K562 (cell line): Measurements from ENCODE around the gene POLR2H. TPM values are rescaled to one million over a fixed set of nuclear protein-coding genes. Genes with fewer than 3 reads are reported as not detected.

Source experiments
- ATAC-seq: fragments of 200-7000 bp; cut with Tn5 transposase; 3 replicates; pipeline ENCODE4 v1.9.1; 2020; ENCODE audit warnings: moderate library complexity
- BruUV-seq: library from RNA; stranded (reverse); fragments of 400-500 nt; replicated peaks from 2 replicates; lab custom pipeline; 2021; lab: Mats Ljungman, UMichigan
- CTCF ChIA-PET: fragments of 300-600 bp; formaldehyde crosslinking; extraction: SDS; loops from one replicate; lab custom pipeline; 2021; ENCODE audit warnings: low intra/inter-chr PET ratio; lab: Yijun Ruan, JAX
- POLR2A ChIA-PET: fragments of 300-600, 350-650 bp; sonication (Branson Sonifier 250); formaldehyde crosslinking; extraction: SDS; loops from one replicate; lab custom pipeline; 2021; ENCODE audit warnings: antibody characterized with exemption, inconsistent platforms; lab: Yijun Ruan, JAX
- DNase-seq, 4 experiments: peaks; one replicate each; pipeline versions ENCODE4 v3.0.0 to v3.0.0-alpha.2; 2011 to 2018; ENCODE audit warnings: low spot score in 3 of 4, mixed read lengths in 3 of 4; ENCODE audit errors: extremely low read depth in 1 of 4
- FAIRE-seq: peaks from 2 replicates; lab custom pipeline; 2011; peaks lifted over from hg19 to GRCh38; lab: Jason Lieb, UNC
- H2AFZ ChIP-seq: 2 replicates; pipeline ENCODE4 v1.6.0; 2011; ENCODE audit warnings: low read depth, low read length, control low read depth, inconsistent platforms
- H3K27ac ChIP-seq: fragments of 200-600 bp; 3 replicates; pipeline ENCODE4 v1.8.0; 2011; ENCODE audit warnings: low read depth, mild to moderate bottlenecking, control low read depth, inconsistent platforms, low read length, moderate library complexity, mixed read lengths; ENCODE audit errors: extremely low read depth
- H3K27me3 ChIP-seq, 2 experiments: fragments of 300-600 bp in 1 of 2; 2 replicates in 1 of 2; 3 replicates in 1 of 2; pipeline versions ENCODE4 v1.6.0 to v1.8.0; 2011; ENCODE audit warnings: inconsistent platforms in 2 of 2, low read length in 2 of 2, mild to moderate bottlenecking in 1 of 2, mixed read lengths in 1 of 2, moderate library complexity in 1 of 2; ENCODE audit not compliant: control insufficient read depth in 2 of 2, insufficient read depth in 2 of 2
- H3K36me3 ChIP-seq: fragments of 300-600 bp; 3 replicates; pipeline ENCODE4 v1.8.0; 2011; ENCODE audit warnings: mild to moderate bottlenecking, low read length, inconsistent platforms; ENCODE audit not compliant: control insufficient read depth, insufficient read depth
- H3K4me1 ChIP-seq, 2 experiments: fragments of 200-600 bp in 1 of 2; replicated peaks in 1 of 2; 2 replicates in 1 of 2; 3 replicates in 1 of 2; pipeline versions ENCODE4 v1.5.1 to v1.8.0; 2011; ENCODE audit warnings: inconsistent platforms in 2 of 2, low read length in 2 of 2, mild to moderate bottlenecking in 1 of 2, mixed read lengths in 1 of 2, moderate library complexity in 1 of 2; ENCODE audit not compliant: control insufficient read depth in 2 of 2, insufficient read depth in 2 of 2
- H3K4me2 ChIP-seq: 2 replicates; pipeline ENCODE4 v1.6.1; 2011; ENCODE audit warnings: low read length, control low read depth, inconsistent platforms, mixed read lengths; ENCODE audit not compliant: insufficient read depth
- H3K4me3 ChIP-seq: fragments of 200-600 bp; sonication (generic), shearing (Covaris generic); 2 replicates; pipeline ENCODE4 v1.5.1; 2016; ENCODE audit warnings: control low read depth, inconsistent platforms
- H3K79me2 ChIP-seq: fragments of 200-600 bp; 3 replicates; pipeline ENCODE4 v1.8.0; 2011; ENCODE audit warnings: low read length, inconsistent platforms; ENCODE audit not compliant: control insufficient read depth, insufficient read depth
- H3K9ac ChIP-seq, 2 experiments: 2 replicates each; pipeline versions ENCODE4 v1.6.0 to v1.6.1; 2011; ENCODE audit warnings: low read depth in 2 of 2, low read length in 2 of 2, control low read depth in 1 of 2, inconsistent platforms in 1 of 2, mild to moderate bottlenecking in 1 of 2, mixed read lengths in 1 of 2; ENCODE audit not compliant: insufficient read depth in 1 of 2
- H3K9me1 ChIP-seq: one replicate; pipeline ENCODE4 v1.6.0; 2011; ENCODE audit warnings: inconsistent platforms, mild to moderate bottlenecking, low read length, moderate library complexity; ENCODE audit not compliant: control insufficient read depth, insufficient read depth
- H3K9me3 ChIP-seq: replicated peaks from 2 replicates; pipeline ENCODE4 v1.5.1; 2011; ENCODE audit warnings: low read depth, low read length, inconsistent platforms; ENCODE audit not compliant: control insufficient read depth, insufficient read depth
- H4K20me1 ChIP-seq: replicated peaks from 2 replicates; pipeline ENCODE4 v1.6.1; 2011; ENCODE audit warnings: low read length, inconsistent platforms, mixed read lengths; ENCODE audit not compliant: control insufficient read depth, insufficient read depth
- CCNT2 ChIP-seq: IDR thresholded peaks from 2 replicates; pipeline ENCODE4 v1.6.1; 2011; ENCODE audit warnings: borderline replicate concordance, low read depth, mild to moderate bottlenecking, moderate library complexity, mixed read lengths, low read length; ENCODE audit not compliant: insufficient read length; ENCODE audit errors: extremely low read depth
- CXXC5 ChIP-seq: fragments of 250-450 bp; sonication (Bioruptor Pico); IDR thresholded peaks from 2 replicates; pipeline ENCODE4 v1.8.0; 2022; ENCODE audit warnings: inconsistent platforms, mild to moderate bottlenecking, moderate library complexity
- E4F1 ChIP-seq: fragments of 250-450 bp; sonication (Bioruptor Pico); IDR thresholded peaks from 2 replicates; pipeline ENCODE4 v1.5.0; 2021; ENCODE audit warnings: mild to moderate bottlenecking, borderline replicate concordance
- EGR1 ChIP-seq: fragments of 450-650 bp; conservative IDR thresholded peaks from 2 replicates; pipeline ENCODE4 v1.6.1; 2017; ENCODE audit warnings: mild to moderate bottlenecking
- GABPB1 ChIP-seq: sonication (generic); formaldehyde crosslinking; IDR thresholded peaks from 2 replicates; pipeline ENCODE4 v1.8.0; 2022; ENCODE audit warnings: mild to moderate bottlenecking, missing genetic modification reagents
- MTA3 ChIP-seq: fragments of 450-650 bp; formaldehyde crosslinking; IDR thresholded peaks from 2 replicates; pipeline ENCODE4 v1.6.1; 2017; ENCODE audit warnings: mild to moderate bottlenecking, borderline replicate concordance
- RNF2 ChIP-seq: sonication (generic); IDR thresholded peaks from 2 replicates; pipeline ENCODE4 v1.6.1; 2016
- TOE1 ChIP-seq, 2 experiments: fragments of 450-650 bp in 1 of 2; sonication (generic) in 1 of 2; formaldehyde crosslinking in 1 of 2; IDR thresholded peaks; 2 replicates each; pipeline versions ENCODE4 v1.7.1 to v1.8.0; 2016 to 2022; ENCODE audit warnings: borderline replicate concordance in 2 of 2, mild to moderate bottlenecking in 2 of 2, antibody characterized with exemption in 1 of 2, inconsistent platforms in 1 of 2, low read depth in 1 of 2, missing genetic modification reagents in 1 of 2, moderate library complexity in 1 of 2
- USF1 ChIP-seq: sonication (generic); formaldehyde crosslinking; IDR thresholded peaks from 2 replicates; pipeline ENCODE4 v1.9.0; 2022; ENCODE audit warnings: mild to moderate bottlenecking, missing genetic modification reagents
- YY1 ChIP-seq, 3 experiments: IDR thresholded peaks; 2 replicates each; pipeline ENCODE4 v1.6.1; 2011; ENCODE audit warnings: low read length in 2 of 3, mild to moderate bottlenecking in 2 of 3, moderate library complexity in 2 of 3, borderline replicate concordance in 1 of 3, control low read depth in 1 of 3, low read depth in 1 of 3; ENCODE audit not compliant: insufficient read depth in 3 of 3, insufficient replicate concordance in 2 of 3, control insufficient read depth in 1 of 3, insufficient read length in 1 of 3; ENCODE audit errors: extremely low read depth in 1 of 3
- ZFPM2 ChIP-seq: fragments of 250-450 bp; sonication (Bioruptor Pico); IDR thresholded peaks from 2 replicates; pipeline ENCODE4 v1.5.1; 2022; ENCODE audit warnings: mild to moderate bottlenecking
- ZNF830 ChIP-seq: fragments of 250-450 bp; sonication (Bioruptor Pico); IDR thresholded peaks from 2 replicates; pipeline ENCODE4 v1.5.0; 2021; ENCODE audit warnings: mild to moderate bottlenecking
- WGBS: fragments of 100-300 bp; shearing (Covaris generic); methylation state at CpG from one replicate; pipeline ENCODE4 v1.1.6; 2016; ENCODE audit warnings: low coverage, mixed read lengths; ENCODE audit not compliant: insufficient coverage; ENCODE audit errors: missing lambda C conversion rate; 5-methylcytosine and 5-hydroxymethylcytosine counted together
- in situ Hi-C: fragments of 300-500 bp; cut with MboI; formaldehyde crosslinking; loops from 4 replicates; pipeline ENCODE4 v1.15.0; 2018; ENCODE audit warnings: inconsistent platforms, mixed read lengths
- intact Hi-C: fragments of 100-400 bp; cut with micrococcal nuclease; formaldehyde crosslinking; loops from 2 replicates; pipeline ENCODE4 v1.14.2; 2022
- polyA plus RNA-seq, 8 experiments: library from polyadenylated mRNA; depleted of rRNA in 4 of 8; stranded (reverse) in 5 of 8; unstranded in 3 of 8; fragments of >200 nt; fragmentation: Nextera tagmentation in 2 of 8; fragmentation: Illumina TruSeq in 1 of 8; extraction: Ambion mirVana in 2 of 8; extraction: Trizol in 1 of 8; gene quantifications; 2 replicates each; pipeline versions ENCODE4 v1.2.1 to v1.2.3, GENCODE V29; 2011 to 2014; ENCODE audit warnings: inconsistent platforms in 1 of 8, missing spikeins in 1 of 8
- total RNA-seq, 7 experiments: library from RNA; depleted of rRNA in 6 of 7; stranded (reverse); fragments of >200 nt in 6 of 7; fragmentation: Illumina TruSeq in 2 of 7; extraction: Trizol in 2 of 7; gene quantifications; 2 replicates each; pipeline versions ENCODE4 v1.2.1 to v1.2.3, GENCODE V29; 2011 to 2021; ENCODE audit warnings: low replicate concordance in 1 of 7
- TF ChIP-seq, protein P1 (sequence below), 2 experiments: IDR thresholded peaks; 2 replicates each; pipeline ENCODE4 v1.6.1; 2012; ENCODE audit warnings: improper control_type of control experiment in 2 of 2, low read depth in 2 of 2, low read length in 2 of 2, borderline replicate concordance in 1 of 2

POLR2H gene
- total and polyA plus RNA-seq, 9 of the 15 experiments (the other 6 are each of a cell fraction or from before 2014, with no cell fraction given) = 128 to 512 (median 220) TPM

GRCh38 chr3:184361532-184361931 lies at the start of gene POLR2H, which contains the start of gene CLCN2 (continued):
- TF ChIP-seq, protein P1, sequence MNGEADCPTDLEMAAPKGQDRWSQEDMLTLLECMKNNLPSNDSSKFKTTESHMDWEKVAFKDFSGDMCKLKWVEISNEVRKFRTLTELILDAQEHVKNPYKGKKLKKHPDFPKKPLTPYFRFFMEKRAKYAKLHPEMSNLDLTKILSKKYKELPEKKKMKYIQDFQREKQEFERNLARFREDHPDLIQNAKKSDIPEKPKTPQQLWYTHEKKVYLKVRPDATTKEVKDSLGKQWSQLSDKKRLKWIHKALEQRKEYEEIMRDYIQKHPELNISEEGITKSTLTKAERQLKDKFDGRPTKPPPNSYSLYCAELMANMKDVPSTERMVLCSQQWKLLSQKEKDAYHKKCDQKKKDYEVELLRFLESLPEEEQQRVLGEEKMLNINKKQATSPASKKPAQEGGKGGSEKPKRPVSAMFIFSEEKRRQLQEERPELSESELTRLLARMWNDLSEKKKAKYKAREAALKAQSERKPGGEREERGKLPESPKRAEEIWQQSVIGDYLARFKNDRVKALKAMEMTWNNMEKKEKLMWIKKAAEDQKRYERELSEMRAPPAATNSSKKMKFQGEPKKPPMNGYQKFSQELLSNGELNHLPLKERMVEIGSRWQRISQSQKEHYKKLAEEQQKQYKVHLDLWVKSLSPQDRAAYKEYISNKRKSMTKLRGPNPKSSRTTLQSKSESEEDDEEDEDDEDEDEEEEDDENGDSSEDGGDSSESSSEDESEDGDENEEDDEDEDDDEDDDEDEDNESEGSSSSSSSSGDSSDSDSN (IDR thresholded peaks at IDR 0.05; ENCODE audit: borderline replicate concordance in 1 of 2, low read depth in 2 of 2, low read length in 2 of 2) = peak; percentile 83 to 85; a peak in 3 of 4 replicates

GRCh38 chr3:184314363-184314699 lies 47.2 kb upstream of the POLR2H start, which contains the start of gene EIF4G1:
TSS of gene EIF4G1 (plus strand) at chr3:184314606. CDS start at chr3:184315797, 1,191 bp downstream.
- H3K9me3 ChIP-seq = no peaks in the 10 kb centered on the region
- FAIRE-seq = peak; percentile 84
- peak within 1 kb of the TSS; percentile 94 for H3K27ac ChIP-seq
- peaks cover 45% of the 10 kb centered on the region for H3K36me3 ChIP-seq
- H2AFZ ChIP-seq = peak within 1 kb of the TSS; percentile 84
- no TSS peak for BruUV-seq
- in situ Hi-C loops (no loop called here), intact Hi-C loops (loop anchor here (2.0 kb wide), 1 partner anchor 16 kb away; the partner anchor contains the start of gene PSMD2)
- H3K4me3 ChIP-seq = peak within 1 kb of the TSS; percentile 100
- POLR2A ChIA-PET = no interaction called here
- CTCF ChIA-PET = no interaction called here
- WGBS = 2% methylated on average over 10 of the region's 40 CpGs
- peak within 1 kb of the TSS; percentile 99 to 100 for H3K9ac ChIP-seq
- no peaks in the 10 kb centered on the region for H3K27me3 ChIP-seq
- peak; percentile 94 to 97 (median 96) for DNase-seq
- peak within 1 kb of the TSS; percentile 99 for H3K4me2 ChIP-seq
- H3K79me2 ChIP-seq = peaks cover 50% of the 10 kb centered on the region
- H4K20me1 ChIP-seq = peaks cover 36% of the 10 kb centered on the region
- H3K9me1 ChIP-seq = peaks cover 10% of the 10 kb centered on the region
- peak; percentile 92 for ATAC-seq
- H3K4me1 ChIP-seq = peaks cover 13 to 31% of the 10 kb centered on the region in 2 experiments; a peak in 4 of 5 replicates
- TF ChIP-seq CXXC5 (CRISPR knock-in tag) (peak; percentile 86), RNF2 (no peak), YY1 (IDR thresholded peaks at IDR 0.05; ENCODE audit: borderline replicate concordance in 1 of 3, control insufficient read depth in 1 of 3, extremely low read depth in 1 of 3, insufficient read depth in 3 of 3, insufficient read length in 1 of 3, insufficient replicate concordance in 2 of 3, low read depth in 1 of 3, low read length in 2 of 3) (peak in 2 of 3 experiments; percentile 81 to 85), ZNF830 (CRISPR knock-in tag) (no peak), USF1 (peak; percentile 97), CCNT2 (peak; percentile 70), EGR1 (peak; percentile 65; the same call in 1 of the 2 replicates), E4F1 (no peak), TOE1 (IDR thresholded peaks at IDR 0.05; ENCODE audit: borderline replicate concordance) (peak; percentile 97), TOE1 (CRISPR knock-in tag; IDR thresholded peaks at IDR 0.05; ENCODE audit: borderline replicate concordance, low read depth) (no peak), MTA3 (no peak), ZFPM2 (CRISPR knock-in tag) (no peak), GABPB1 (CRISPR knock-in tag) (peak; percentile 55; the same call in 1 of the 2 replicates)
